ENCODE measurements around the gene TIAM2.
"Not testable (repeated sequence)": the region's sequence is repeated elsewhere in the genome, so short reads cannot be mapped to it uniquely, and the experiment has no call there.

TIAM2 gene

GRCh38 chr6:154962753-154963152 lies 32.4 kb upstream of the TIAM2 start:
- Histone ChIP-seq H3K4me1 (ENCODE audit: control insufficient read depth, insufficient read depth, low read length) (no peaks in the 10 kb centered on the region; the same call in 1 of the 2 replicates), H3K27me3 (ENCODE audit: control insufficient read depth, insufficient read depth, low read length) (no peaks in the 10 kb centered on the region), H3K27ac (ENCODE audit: low read length) (no peak overlapping the region), H3K9me3 (ENCODE audit: control insufficient read depth, insufficient read depth, low read length) (no peaks in the 10 kb centered on the region), H3K36me3 (ENCODE audit: control insufficient read depth, insufficient read depth, low read length) (no peaks in the 10 kb centered on the region), H3K4me3 (ENCODE audit: low read length) (no peak overlapping the region)
- no peak for DNase-seq (ENCODE audit: low read depth, low spot score)
- WGBS (ENCODE audit: insufficient coverage, insufficient read length): no CpG with 5 or more reads among the region's 2 CpGs

GRCh38 chr6:154966065-154966770 lies 28.9 kb upstream of the TIAM2 start:
- H3K27ac ChIP-seq (ENCODE audit: low read length); H3K27me3 ChIP-seq (ENCODE audit: control insufficient read depth, insufficient read depth, low read length): not testable (repeated sequence)
- WGBS (ENCODE audit: insufficient coverage, insufficient read length): no CpG with 5 or more reads among the region's 51 CpGs

GRCh38 chr6:154969796-154970195 lies 25.3 kb upstream of the TIAM2 start:
- no CpG with 5 or more reads among the region's 5 CpGs for WGBS (ENCODE audit: insufficient coverage, insufficient read length)
- H3K9me3 ChIP-seq (ENCODE audit: control insufficient read depth, insufficient read depth, low read length): no peaks in the 10 kb centered on the region
- no peak for DNase-seq (ENCODE audit: low read depth, low spot score)
- H3K27me3 ChIP-seq (ENCODE audit: control insufficient read depth, insufficient read depth, low read length): no peaks in the 10 kb centered on the region
- no peak overlapping the region for H3K27ac ChIP-seq (ENCODE audit: low read length)
- no peaks in the 10 kb centered on the region for H3K36me3 ChIP-seq (ENCODE audit: control insufficient read depth, insufficient read depth, low read length)
- H3K4me1 ChIP-seq (ENCODE audit: control insufficient read depth, insufficient read depth, low read length): no peaks in the 10 kb centered on the region
- H3K4me3 ChIP-seq (ENCODE audit: low read length): no peak overlapping the region

More at GRCh38 chr6:154966065-154966770, 28.9 kb upstream of the TIAM2 start:
- not testable (repeated sequence) for DNase-seq (ENCODE audit: low read depth, low spot score); H3K4me1 ChIP-seq (ENCODE audit: control insufficient read depth, insufficient read depth, low read length); H3K9me3 ChIP-seq (ENCODE audit: control insufficient read depth, insufficient read depth, low read length); H3K4me3 ChIP-seq (ENCODE audit: low read length); H3K36me3 ChIP-seq (ENCODE audit: control insufficient read depth, insufficient read depth, low read length)

- H3K4me3 ChIP-seq (ENCODE audit: low read length): no peak overlapping the region
- H3K27ac ChIP-seq (ENCODE audit: low read length): no peak overlapping the region
- WGBS (ENCODE audit: insufficient coverage, insufficient read length): no CpG with 5 or more reads among the region's 11 CpGs
- no peaks in the 10 kb centered on the region for H3K4me1 ChIP-seq (ENCODE audit: control insufficient read depth, insufficient read depth, low read length)
- DNase-seq (ENCODE audit: low read depth, low spot score): no peak
- H3K9me3 ChIP-seq (ENCODE audit: control insufficient read depth, insufficient read depth, low read length): no peaks in the 10 kb centered on the region
- H3K27me3 ChIP-seq (ENCODE audit: control insufficient read depth, insufficient read depth, low read length): no peaks in the 10 kb centered on the region
- no peaks in the 10 kb centered on the region for H3K36me3 ChIP-seq (ENCODE audit: control insufficient read depth, insufficient read depth, low read length)
Observed at GRCh38 chr6:154974485-154975149, 20.5 kb upstream of the TIAM2 start.

- no peak for DNase-seq (ENCODE audit: low read depth, low spot score)
- Histone ChIP-seq H3K4me3 (ENCODE audit: low read length) (no peak overlapping the region), H3K4me1 (ENCODE audit: control insufficient read depth, insufficient read depth, low read length) (no peaks in the 10 kb centered on the region), H3K27ac (ENCODE audit: low read length) (no peak overlapping the region), H3K27me3 (ENCODE audit: control insufficient read depth, insufficient read depth, low read length) (no peaks in the 10 kb centered on the region), H3K36me3 (ENCODE audit: control insufficient read depth, insufficient read depth, low read length) (no peaks in the 10 kb centered on the region), H3K9me3 (ENCODE audit: control insufficient read depth, insufficient read depth, low read length) (no peaks in the 10 kb centered on the region)
- no CpG with 5 or more reads among the region's 5 CpGs for WGBS (ENCODE audit: insufficient coverage, insufficient read length)
Observed at GRCh38 chr6:154977588-154977987, 17.5 kb upstream of the TIAM2 start.

- no CpG with 5 or more reads among the region's 8 CpGs for WGBS (ENCODE audit: insufficient coverage, insufficient read length)
Observed at GRCh38 chr6:154980273-154981078, 14.6 kb upstream of the TIAM2 start.

GRCh38 chr6:154981079-154981870 lies 13.8 kb upstream of the TIAM2 start:
- Histone ChIP-seq H3K27ac (ENCODE audit: low read length) (no peak overlapping the region), H3K4me3 (ENCODE audit: low read length) (no peak overlapping the region), H3K9me3 (ENCODE audit: control insufficient read depth, insufficient read depth, low read length) (no peaks in the 10 kb centered on the region), H3K27me3 (ENCODE audit: control insufficient read depth, insufficient read depth, low read length) (no peaks in the 10 kb centered on the region), H3K36me3 (ENCODE audit: control insufficient read depth, insufficient read depth, low read length) (no peaks in the 10 kb centered on the region), H3K4me1 (ENCODE audit: control insufficient read depth, insufficient read depth, low read length) (no peaks in the 10 kb centered on the region)
- DNase-seq (ENCODE audit: low read depth, low spot score): no peak
- WGBS (ENCODE audit: insufficient coverage, insufficient read length): no CpG with 5 or more reads among the region's 12 CpGs

More at GRCh38 chr6:154980273-154981078, 14.6 kb upstream of the TIAM2 start:
- no peak for DNase-seq (ENCODE audit: low read depth, low spot score)
- no peak overlapping the region for H3K4me3 ChIP-seq (ENCODE audit: low read length)
- H3K27me3 ChIP-seq (ENCODE audit: control insufficient read depth, insufficient read depth, low read length): no peaks in the 10 kb centered on the region
- H3K9me3 ChIP-seq (ENCODE audit: control insufficient read depth, insufficient read depth, low read length): no peaks in the 10 kb centered on the region
- H3K27ac ChIP-seq (ENCODE audit: low read length): no peak overlapping the region
- no peaks in the 10 kb centered on the region for H3K36me3 ChIP-seq (ENCODE audit: control insufficient read depth, insufficient read depth, low read length)
- H3K4me1 ChIP-seq (ENCODE audit: control insufficient read depth, insufficient read depth, low read length): no peaks in the 10 kb centered on the region

- no peaks in the 10 kb centered on the region for H3K4me1 ChIP-seq (ENCODE audit: control insufficient read depth, insufficient read depth, low read length)
- H3K9me3 ChIP-seq (ENCODE audit: control insufficient read depth, insufficient read depth, low read length): no peaks in the 10 kb centered on the region
- H3K4me3 ChIP-seq (ENCODE audit: low read length): no peak overlapping the region
- no peaks in the 10 kb centered on the region for H3K27me3 ChIP-seq (ENCODE audit: control insufficient read depth, insufficient read depth, low read length)
- no CpG with 5 or more reads among the region's 4 CpGs for WGBS (ENCODE audit: insufficient coverage, insufficient read length)
- no peak overlapping the region for H3K27ac ChIP-seq (ENCODE audit: low read length)
- no peaks in the 10 kb centered on the region for H3K36me3 ChIP-seq (ENCODE audit: control insufficient read depth, insufficient read depth, low read length)
- DNase-seq (ENCODE audit: low read depth, low spot score): no peak
Observed at GRCh38 chr6:154984146-154984545, 11.0 kb upstream of the TIAM2 start.

GRCh38 chr6:154986787-154987235 lies 8.3 kb upstream of the TIAM2 start:
- no peaks in the 10 kb centered on the region for H3K36me3 ChIP-seq (ENCODE audit: control insufficient read depth, insufficient read depth, low read length)
- H3K9me3 ChIP-seq (ENCODE audit: control insufficient read depth, insufficient read depth, low read length): no peaks in the 10 kb centered on the region
- DNase-seq (ENCODE audit: low read depth, low spot score): no peak
- H3K4me1 ChIP-seq (ENCODE audit: control insufficient read depth, insufficient read depth, low read length): no peaks in the 10 kb centered on the region
- WGBS (ENCODE audit: insufficient coverage, insufficient read length): no CpG with 5 or more reads among the region's 4 CpGs
- no peak overlapping the region for H3K27ac ChIP-seq (ENCODE audit: low read length)
- H3K27me3 ChIP-seq (ENCODE audit: control insufficient read depth, insufficient read depth, low read length): no peaks in the 10 kb centered on the region
- no peak overlapping the region for H3K4me3 ChIP-seq (ENCODE audit: low read length)

- DNase-seq (ENCODE audit: low read depth, low spot score): no peak
- Histone ChIP-seq H3K9me3 (ENCODE audit: control insufficient read depth, insufficient read depth, low read length) (no peaks in the 10 kb centered on the region), H3K4me3 (ENCODE audit: low read length) (no peak overlapping the region), H3K27ac (ENCODE audit: low read length) (no peak overlapping the region), H3K27me3 (ENCODE audit: control insufficient read depth, insufficient read depth, low read length) (no peaks in the 10 kb centered on the region), H3K36me3 (ENCODE audit: control insufficient read depth, insufficient read depth, low read length) (no peaks in the 10 kb centered on the region), H3K4me1 (ENCODE audit: control insufficient read depth, insufficient read depth, low read length) (no peaks in the 10 kb centered on the region)
- WGBS (ENCODE audit: insufficient coverage, insufficient read length): no CpG with 5 or more reads among the region's 7 CpGs
Observed at GRCh38 chr6:154989448-154989847, 5.7 kb upstream of the TIAM2 start.
